Measurements from ENCODE around the gene RHEB. TPM values are rescaled to one million over a fixed set of nuclear protein-coding genes. Genes with fewer than 3 reads are reported as not detected.

RHEB gene
- total RNA-seq, 1 experiment from 2014 or later: 203 TPM

- Histone ChIP-seq H3K27ac (peak overlapping the region; percentile 99), H3K36me3 (peaks cover 22% of the 10 kb centered on the region), H3K4me1 (replicated peaks) (peaks cover 35% of the 10 kb centered on the region), H3K27me3 (replicated peaks) (no peaks in the 10 kb centered on the region), H3K9me3 (replicated peaks) (no peaks in the 10 kb centered on the region), H3K4me3 (peak overlapping the region; percentile 100)
- peak; percentile 57 to 58 for DNase-seq (ENCODE audit: low read depth in 1 of 2, low spot score in 2 of 2)
These were observed 1.4 kb downstream of the RHEB start for GRCh38 chr7:151518105-151518946.

GRCh38 chr7:151517601-151518104 lies 2.0 kb downstream of the RHEB start:
- H3K27ac ChIP-seq: peak overlapping the region; percentile 99; the same call in 1 of the 2 replicates
- H3K9me3 ChIP-seq (replicated peaks): no peaks in the 10 kb centered on the region
- peak overlapping the region; percentile 100 for H3K4me3 ChIP-seq
- peaks cover 28% of the 10 kb centered on the region for H3K36me3 ChIP-seq
- H3K4me1 ChIP-seq (replicated peaks): peaks cover 37% of the 10 kb centered on the region
- H3K27me3 ChIP-seq (replicated peaks): no peaks in the 10 kb centered on the region
- no peak for DNase-seq (ENCODE audit: low read depth in 1 of 2, low spot score in 2 of 2)

GRCh38 chr7:151515276-151515565 lies 4.5 kb downstream of the RHEB start:
- H3K27me3 ChIP-seq (replicated peaks): no peaks in the 10 kb centered on the region
- no peak overlapping the region for H3K27ac ChIP-seq
- peaks cover 39% of the 10 kb centered on the region for H3K36me3 ChIP-seq
- H3K9me3 ChIP-seq (replicated peaks): no peaks in the 10 kb centered on the region
- no peak overlapping the region for H3K4me3 ChIP-seq
- DNase-seq (ENCODE audit: low read depth in 1 of 2, low spot score in 2 of 2): no peak
- peaks cover 32% of the 10 kb centered on the region for H3K4me1 ChIP-seq (replicated peaks)

- Histone ChIP-seq H3K4me1 (replicated peaks) (peaks cover 37% of the 10 kb centered on the region), H3K27ac (no peak overlapping the region), H3K9me3 (replicated peaks) (no peaks in the 10 kb centered on the region), H3K27me3 (replicated peaks) (no peaks in the 10 kb centered on the region), H3K4me3 (no peak overlapping the region), H3K36me3 (peaks cover 42% of the 10 kb centered on the region)
- no peak for DNase-seq (ENCODE audit: low read depth in 1 of 2, low spot score in 2 of 2)
These were observed 5.0 kb downstream of the RHEB start for GRCh38 chr7:151514461-151515275.

- Histone ChIP-seq H3K4me3 (no peak overlapping the region), H3K4me1 (replicated peaks) (peaks cover 38% of the 10 kb centered on the region), H3K36me3 (peaks cover 33% of the 10 kb centered on the region), H3K9me3 (replicated peaks) (no peaks in the 10 kb centered on the region), H3K27ac (no peak overlapping the region), H3K27me3 (replicated peaks) (no peaks in the 10 kb centered on the region)
- no peak for DNase-seq (ENCODE audit: low read depth in 1 of 2, low spot score in 2 of 2)
These were observed 6.6 kb downstream of the RHEB start for GRCh38 chr7:151513133-151513532.

- Histone ChIP-seq H3K27ac (no peak overlapping the region), H3K9me3 (replicated peaks) (no peaks in the 10 kb centered on the region)
These were observed 7.3 kb downstream of the RHEB start for GRCh38 chr7:151512353-151512752.

GRCh38 chr7:151511946-151512345 lies 7.7 kb downstream of the RHEB start:
- H3K4me1 ChIP-seq (replicated peaks): peaks cover 31% of the 10 kb centered on the region
- H3K27ac ChIP-seq: no peak overlapping the region
- H3K9me3 ChIP-seq (replicated peaks): no peaks in the 10 kb centered on the region
- DNase-seq (ENCODE audit: low read depth in 1 of 2, low spot score in 2 of 2): no peak
- H3K36me3 ChIP-seq: peaks cover 33% of the 10 kb centered on the region
- H3K27me3 ChIP-seq (replicated peaks): no peaks in the 10 kb centered on the region
- no peak overlapping the region for H3K4me3 ChIP-seq

More at GRCh38 chr7:151512353-151512752, 7.3 kb downstream of the RHEB start:
- Histone ChIP-seq H3K36me3 (peaks cover 33% of the 10 kb centered on the region), H3K4me1 (replicated peaks) (peaks cover 34% of the 10 kb centered on the region), H3K27me3 (replicated peaks) (no peaks in the 10 kb centered on the region), H3K4me3 (no peak overlapping the region)
- no peak for DNase-seq (ENCODE audit: low read depth in 1 of 2, low spot score in 2 of 2)

- H3K4me3 ChIP-seq: no peak overlapping the region
- no peak overlapping the region for H3K27ac ChIP-seq
- peaks cover 27% of the 10 kb centered on the region for H3K4me1 ChIP-seq (replicated peaks)
These were observed 8.4 kb downstream of the RHEB start for GRCh38 chr7:151511270-151511669.

GRCh38 chr7:151509670-151510333 lies 9.9 kb downstream of the RHEB start:
- Histone ChIP-seq H3K27ac (no peak overlapping the region), H3K9me3 (replicated peaks) (no peaks in the 10 kb centered on the region), H3K4me1 (replicated peaks) (peaks cover 15% of the 10 kb centered on the region), H3K4me3 (no peak overlapping the region), H3K36me3 (peaks cover 23% of the 10 kb centered on the region), H3K27me3 (replicated peaks) (no peaks in the 10 kb centered on the region)
- DNase-seq (ENCODE audit: low read depth in 1 of 2, low spot score in 2 of 2): no peak

More at GRCh38 chr7:151511270-151511669, 8.4 kb downstream of the RHEB start:
- Histone ChIP-seq H3K36me3 (peaks cover 29% of the 10 kb centered on the region), H3K27me3 (replicated peaks) (no peaks in the 10 kb centered on the region), H3K9me3 (replicated peaks) (no peaks in the 10 kb centered on the region)
- no peak for DNase-seq (ENCODE audit: low read depth in 1 of 2, low spot score in 2 of 2)

GRCh38 chr7:151508991-151509390 lies 10.7 kb downstream of the RHEB start:
- Histone ChIP-seq H3K27me3 (replicated peaks) (no peaks in the 10 kb centered on the region), H3K9me3 (replicated peaks) (no peaks in the 10 kb centered on the region)

GRCh38 chr7:151507806-151508205 lies 11.9 kb downstream of the RHEB start:
- no peak for DNase-seq (ENCODE audit: low read depth in 1 of 2, low spot score in 2 of 2)
- no peak overlapping the region for H3K27ac ChIP-seq

More at GRCh38 chr7:151508991-151509390, 10.7 kb downstream of the RHEB start:
- no peak for DNase-seq (ENCODE audit: low read depth in 1 of 2, low spot score in 2 of 2)
- Histone ChIP-seq H3K4me3 (no peak overlapping the region), H3K36me3 (peaks cover 23% of the 10 kb centered on the region), H3K27ac (no peak overlapping the region), H3K4me1 (replicated peaks) (peaks cover 21% of the 10 kb centered on the region)

GRCh38 chr7:151506901-151507382 lies 12.8 kb downstream of the RHEB start:
- Histone ChIP-seq H3K27ac (no peak overlapping the region), H3K4me1 (replicated peaks) (peaks cover 21% of the 10 kb centered on the region), H3K9me3 (replicated peaks) (no peaks in the 10 kb centered on the region), H3K36me3 (peaks cover 9% of the 10 kb centered on the region), H3K27me3 (replicated peaks) (no peaks in the 10 kb centered on the region), H3K4me3 (no peak overlapping the region)
- DNase-seq (ENCODE audit: low read depth in 1 of 2, low spot score in 2 of 2): no peak

More at GRCh38 chr7:151507806-151508205, 11.9 kb downstream of the RHEB start:
- Histone ChIP-seq H3K4me3 (no peak overlapping the region), H3K9me3 (replicated peaks) (no peaks in the 10 kb centered on the region), H3K4me1 (replicated peaks) (peaks cover 21% of the 10 kb centered on the region), H3K36me3 (peaks cover 14% of the 10 kb centered on the region), H3K27me3 (replicated peaks) (no peaks in the 10 kb centered on the region)

GRCh38 chr7:151505836-151506468 lies 13.7 kb downstream of the RHEB start:
- Histone ChIP-seq H3K27me3 (replicated peaks) (no peaks in the 10 kb centered on the region), H3K36me3 (peaks cover 15% of the 10 kb centered on the region), H3K4me1 (replicated peaks) (peaks cover 21% of the 10 kb centered on the region), H3K27ac (no peak overlapping the region), H3K9me3 (replicated peaks) (no peaks in the 10 kb centered on the region), H3K4me3 (no peak overlapping the region)
- no peak for DNase-seq (ENCODE audit: low read depth in 1 of 2, low spot score in 2 of 2)
